Choroid plexus epithelial cell (primary cell): ENCODE results near the gene PCDH17.

Experiments used
- DNase-seq: peaks from one replicate; pipeline ENCODE4 v3.0.0-alpha.2; 2010; ENCODE audit warnings: low read depth
- H3K4me3 ChIP-seq: 2 replicates; pipeline ENCODE4 v1.5.1; 2011; ENCODE audit warnings: low read depth, mild to moderate bottlenecking, control low read depth, low read length, moderate library complexity
- CTCF ChIP-seq: conservative IDR thresholded peaks from 2 replicates; pipeline ENCODE4 v1.5.1; 2011; ENCODE audit warnings: low read depth, mild to moderate bottlenecking, control low read depth, inconsistent platforms, low read length, moderate library complexity

PCDH17 gene

GRCh38 chr13:57630661-57631595, 616 bp upstream of the PCDH17 start:
- TF ChIP-seq CTCF, result no peak
- no peak for DNase-seq
- H3K4me3 ChIP-seq, result peak overlapping the region; percentile 50

GRCh38 chr13:57632276-57633140, 964 bp downstream of the PCDH17 start:
- DNase-seq, result no peak
- H3K4me3 ChIP-seq, result peak overlapping the region; percentile 50
- TF ChIP-seq CTCF, result no peak

GRCh38 chr13:57633141-57633949, 1.8 kb downstream of the PCDH17 start:
- no peak overlapping the region for H3K4me3 ChIP-seq
- peak; percentile 7 for TF ChIP-seq CTCF
- DNase-seq, result no peak

GRCh38 chr13:57633950-57634838, 2.6 kb downstream of the PCDH17 start:
- no peak for DNase-seq
- no peak overlapping the region for H3K4me3 ChIP-seq
- TF ChIP-seq CTCF, result no peak

- DNase-seq, result no peak
- no peak for TF ChIP-seq CTCF
- no peak overlapping the region for H3K4me3 ChIP-seq
Measured at GRCh38 chr13:57634839-57635165, 3.3 kb downstream of the PCDH17 start.
